Occipital lobe (tissue), 2 donors: Measurements from ENCODE around the gene IFITM1. TPM values are rescaled to one million over a fixed set of nuclear protein-coding genes. Genes with fewer than 3 reads are reported as not detected.
"Not testable (repeated sequence)": the region's sequence is repeated elsewhere in the genome, so short reads cannot be mapped to it uniquely, and the experiment has no call there.

Experiments
- DNase-seq: peaks from one replicate; lab custom pipeline; 2025; lab: John Stamatoyannopoulos, UW
- total RNA-seq: library from RNA; depleted of rRNA; stranded (reverse); fragments of >200 nt; gene quantifications from one replicate; pipeline ENCODE4 v1.2.3, GENCODE V29; 2014

The IFITM1 gene
- total RNA-seq, 1 donor from 2014 or later: 6.9 TPM

- no peak for DNase-seq
Measured at GRCh38 chr11:326592-326841, 12.7 kb downstream of the IFITM1 start.

- DNase-seq: no peak
Measured at GRCh38 chr11:326842-327580, 13.2 kb downstream of the IFITM1 start.

GRCh38 chr11:327581-327923 is 13.7 kb downstream of the IFITM1 start:
- DNase-seq: no peak

- no peak for DNase-seq
Measured at GRCh38 chr11:328012-328411, 14.2 kb downstream of the IFITM1 start.

DNA sequence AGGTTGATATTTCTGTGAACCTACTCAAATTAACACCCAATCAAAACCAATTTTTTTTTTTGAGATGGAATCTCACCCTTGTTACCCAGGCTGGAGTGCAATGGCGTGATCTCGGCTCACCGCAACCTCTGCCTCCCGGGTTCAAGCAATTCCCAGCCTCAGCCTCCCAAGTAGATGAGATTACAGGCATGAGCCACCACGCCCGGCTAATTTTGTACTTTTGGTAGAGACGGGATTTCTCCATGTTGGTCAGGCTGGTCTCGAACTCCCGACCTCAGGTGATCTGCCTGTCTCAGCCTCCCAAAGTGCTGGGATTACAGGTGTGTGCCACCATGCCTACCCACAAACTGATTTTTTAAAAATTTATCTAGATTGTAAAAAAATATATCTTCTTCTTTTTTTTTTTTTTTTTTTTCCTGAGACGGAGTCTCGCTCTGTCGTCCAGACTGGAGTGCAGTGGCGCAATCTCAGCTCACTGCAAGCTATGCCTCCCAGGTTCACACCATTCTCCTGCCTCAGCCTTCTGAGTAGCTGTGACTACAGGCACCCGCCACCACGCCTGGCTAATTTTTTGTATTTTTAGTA is 14.8 kb downstream of the IFITM1 start:
- not testable (repeated sequence) for DNase-seq

DNA sequence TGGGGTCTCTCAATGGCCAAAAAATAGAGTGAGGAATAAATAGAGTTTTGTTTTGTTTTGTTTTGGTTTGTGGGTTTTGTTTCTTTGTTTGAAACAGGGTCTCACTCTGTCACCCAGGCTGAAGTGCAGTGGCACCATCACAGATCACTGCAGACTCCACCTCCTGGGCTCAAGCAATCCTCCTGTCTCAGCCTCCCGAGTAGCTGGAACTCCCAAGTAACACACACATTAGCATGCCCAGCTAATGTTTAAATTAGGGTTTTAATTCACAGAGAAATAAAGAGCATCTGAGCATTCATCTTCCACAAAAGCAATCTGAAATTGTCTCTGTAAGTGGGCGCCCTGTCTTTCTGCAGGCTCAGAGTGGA is 16.0 kb downstream of the IFITM1 start:
- no peak for DNase-seq

- DNase-seq: no peak
Measured at GRCh38 chr11:330307-330693, 16.5 kb downstream of the IFITM1 start.

DNA sequence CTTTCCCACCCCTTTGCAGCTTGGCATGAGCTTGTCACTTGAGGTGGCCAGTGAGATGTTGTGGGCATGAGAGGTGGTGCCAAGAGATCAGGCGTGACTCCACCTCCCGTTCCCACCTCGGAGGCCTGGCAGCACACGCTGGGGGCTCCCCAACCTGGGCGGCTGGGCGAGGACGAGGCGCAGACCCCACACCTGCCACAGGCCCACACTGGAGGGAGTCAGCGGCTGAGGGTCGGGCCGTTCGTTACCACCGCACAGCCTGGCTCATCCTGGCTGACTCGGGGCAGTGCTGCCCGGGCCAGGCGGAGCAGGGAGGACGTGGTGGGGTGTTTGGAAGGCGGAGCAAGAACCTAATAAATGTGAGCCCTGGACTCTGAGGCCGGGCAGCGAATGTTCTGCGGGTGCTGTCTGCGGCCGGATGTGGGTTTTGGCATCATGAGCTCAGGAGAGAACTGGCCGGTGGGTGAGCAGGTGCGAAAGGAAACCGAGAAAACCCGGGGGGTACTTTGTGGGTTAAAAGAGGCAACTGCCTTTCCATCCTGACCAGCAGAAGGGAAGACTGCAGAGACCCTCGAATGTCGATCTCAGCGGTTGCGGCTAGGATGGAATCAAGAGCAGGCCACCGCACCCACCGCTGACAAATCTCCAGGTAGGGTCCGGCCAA is 17.0 kb downstream of the IFITM1 start:
- DNase-seq: no peak

GRCh38 chr11:331358-332060 is 17.7 kb downstream of the IFITM1 start:
- no peak for DNase-seq

DNA sequence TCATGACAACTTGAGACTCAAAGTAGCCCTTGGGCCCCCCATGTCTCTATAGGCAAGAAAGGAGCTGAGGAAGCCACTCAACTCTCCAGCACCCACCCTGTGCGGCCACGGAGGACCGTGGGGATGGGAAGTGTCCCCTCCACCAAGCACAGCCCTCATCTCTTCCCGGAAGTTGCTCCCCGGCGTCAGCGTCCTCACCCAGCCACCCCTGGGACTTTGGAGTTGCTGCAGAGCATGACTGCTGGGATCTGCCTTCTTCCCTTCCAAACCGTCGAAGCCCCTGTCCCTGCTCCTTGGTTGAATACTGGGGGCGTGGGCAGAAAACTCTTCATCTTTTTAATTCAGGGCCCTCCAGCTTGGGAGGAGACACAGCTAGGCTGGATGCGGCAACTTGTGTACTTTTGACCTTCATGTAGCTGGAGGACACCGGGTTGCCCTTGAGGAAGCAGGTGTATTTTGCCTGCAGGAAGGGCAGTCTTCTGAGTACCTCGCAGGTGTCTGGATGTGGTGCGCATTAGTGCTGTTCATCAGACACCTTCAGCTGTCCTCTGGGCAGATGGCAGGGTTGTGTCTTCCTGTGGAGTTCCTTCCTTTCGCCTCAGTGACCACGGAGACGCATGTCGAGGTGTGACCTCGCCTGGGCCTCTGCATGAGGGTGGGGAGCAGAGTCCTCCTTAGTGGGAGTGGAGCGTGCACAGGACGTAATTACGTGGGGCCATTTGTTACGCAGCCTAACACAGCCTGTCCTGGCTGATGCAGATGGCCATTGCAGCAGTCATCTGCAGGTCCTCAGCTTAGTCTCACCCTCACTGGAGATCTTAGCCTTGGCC is 19.0 kb downstream of the IFITM1 start:
- DNase-seq: no peak

- not testable (repeated sequence) for DNase-seq
Measured at GRCh38 chr11:333616-334263, 19.9 kb downstream of the IFITM1 start.

GRCh38 chr11:334264-334994 is 20.6 kb downstream of the IFITM1 start:
- DNase-seq: no peak

- no peak for DNase-seq
Measured at GRCh38 chr11:335779-336658, 22.2 kb downstream of the IFITM1 start.

DNA sequence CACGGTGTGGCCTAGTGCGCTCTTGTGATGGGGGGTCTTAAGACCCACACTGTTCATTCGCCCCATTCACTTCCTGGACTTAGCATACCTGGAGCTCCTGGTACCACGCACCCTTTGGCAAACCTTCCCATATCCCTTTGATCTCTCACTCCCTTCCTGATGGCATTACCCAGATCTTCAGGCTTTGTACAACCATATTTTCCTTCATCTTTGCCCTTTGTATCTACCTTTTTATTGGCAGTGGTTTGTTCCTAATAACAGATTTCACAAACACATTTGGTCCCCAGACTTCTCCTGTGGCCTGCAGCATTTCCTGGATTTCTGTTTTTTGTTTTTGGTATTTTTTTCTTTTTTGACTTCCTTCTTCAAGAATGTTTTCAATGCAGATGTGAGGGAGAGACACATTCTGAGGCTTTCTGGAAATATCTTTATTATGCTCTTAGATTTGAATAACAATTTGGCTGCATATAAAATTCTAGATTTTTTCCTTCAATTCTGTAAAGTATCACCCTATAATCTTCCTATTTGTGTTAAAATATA is 22.9 kb downstream of the IFITM1 start:
- DNase-seq: no peak

- DNase-seq: no peak
Measured at GRCh38 chr11:337711-338110, 23.9 kb downstream of the IFITM1 start.

DNA sequence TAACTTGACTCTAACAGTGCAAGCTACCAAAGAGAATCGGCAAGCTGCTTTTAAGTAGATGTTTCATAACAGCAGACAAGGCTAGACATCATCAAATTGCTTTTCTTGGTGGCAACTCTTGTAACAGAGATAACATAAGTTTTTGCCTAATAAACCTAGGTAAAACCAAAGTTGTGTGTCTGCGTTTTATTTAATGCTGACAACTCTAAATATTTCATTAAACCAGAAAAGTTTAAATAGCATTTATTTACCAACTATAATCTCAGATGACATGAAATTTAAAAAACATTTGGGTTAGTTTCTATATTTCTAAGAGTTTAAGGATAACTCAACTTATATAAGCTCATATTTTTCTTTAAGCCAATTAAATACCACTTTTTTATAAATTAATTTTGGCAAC is 26.1 kb downstream of the IFITM1 start:
- DNase-seq: no peak

DNA sequence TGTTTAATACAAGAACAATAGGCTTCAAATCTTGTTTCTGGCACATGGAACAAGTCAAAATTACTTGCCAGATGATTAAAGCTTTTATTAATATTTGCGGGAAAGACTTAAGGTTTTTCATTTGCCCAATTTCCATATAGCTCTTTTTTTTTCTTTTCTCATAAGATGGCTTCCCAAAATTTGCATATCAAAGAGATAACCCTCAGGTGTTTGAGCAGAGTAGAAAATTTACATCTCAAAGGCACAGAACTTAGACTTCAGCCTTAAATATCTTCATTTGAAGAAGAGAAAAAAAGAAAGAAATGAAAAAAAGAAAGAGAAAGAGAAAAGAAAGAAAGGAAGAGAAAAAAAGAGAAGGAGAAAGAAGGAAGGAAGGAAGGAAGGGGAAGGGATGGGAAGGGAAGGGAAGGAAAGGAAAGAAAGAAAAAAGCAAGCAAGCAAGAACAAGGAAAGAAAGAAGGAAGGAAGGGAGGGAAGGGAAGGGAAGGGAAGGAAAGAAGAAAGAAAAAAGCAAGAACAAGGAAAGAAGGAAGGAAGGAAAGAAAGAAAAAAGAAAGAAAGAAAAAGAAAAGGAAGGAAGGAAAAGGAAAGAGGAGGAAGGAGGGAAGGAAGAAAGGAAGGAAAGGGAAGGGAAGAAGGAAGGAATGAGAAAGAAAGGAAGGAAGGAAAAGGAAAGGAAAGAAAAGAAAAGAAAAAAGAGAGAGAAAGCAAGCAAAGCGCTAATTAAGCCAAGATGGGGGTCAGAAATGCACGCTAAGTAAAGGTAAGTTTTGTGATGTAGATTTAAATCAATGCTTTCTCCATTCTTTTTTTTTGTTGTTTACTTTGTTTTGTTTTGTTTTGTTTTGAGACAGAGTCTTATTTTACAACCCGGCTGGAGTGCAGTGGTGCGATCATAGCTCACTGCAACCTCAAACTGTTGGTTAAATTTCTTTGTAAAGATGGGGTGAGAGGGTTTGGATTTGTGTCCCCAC is 27.0 kb downstream of the IFITM1 start:
- no peak for DNase-seq

GRCh38 chr11:342328-342727 is 28.5 kb downstream of the IFITM1 start:
- no peak for DNase-seq
